ENCODE measurements around the gene LRRTM4.

- TF ChIP-seq, protein P1, sequence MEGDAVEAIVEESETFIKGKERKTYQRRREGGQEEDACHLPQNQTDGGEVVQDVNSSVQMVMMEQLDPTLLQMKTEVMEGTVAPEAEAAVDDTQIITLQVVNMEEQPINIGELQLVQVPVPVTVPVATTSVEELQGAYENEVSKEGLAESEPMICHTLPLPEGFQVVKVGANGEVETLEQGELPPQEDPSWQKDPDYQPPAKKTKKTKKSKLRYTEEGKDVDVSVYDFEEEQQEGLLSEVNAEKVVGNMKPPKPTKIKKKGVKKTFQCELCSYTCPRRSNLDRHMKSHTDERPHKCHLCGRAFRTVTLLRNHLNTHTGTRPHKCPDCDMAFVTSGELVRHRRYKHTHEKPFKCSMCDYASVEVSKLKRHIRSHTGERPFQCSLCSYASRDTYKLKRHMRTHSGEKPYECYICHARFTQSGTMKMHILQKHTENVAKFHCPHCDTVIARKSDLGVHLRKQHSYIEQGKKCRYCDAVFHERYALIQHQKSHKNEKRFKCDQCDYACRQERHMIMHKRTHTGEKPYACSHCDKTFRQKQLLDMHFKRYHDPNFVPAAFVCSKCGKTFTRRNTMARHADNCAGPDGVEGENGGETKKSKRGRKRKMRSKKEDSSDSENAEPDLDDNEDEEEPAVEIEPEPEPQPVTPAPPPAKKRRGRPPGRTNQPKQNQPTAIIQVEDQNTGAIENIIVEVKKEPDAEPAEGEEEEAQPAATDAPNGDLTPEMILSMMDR (conservative IDR thresholded peaks at IDR 0.05 in 1 of 2, IDR thresholded peaks at IDR 0.05 in 1 of 2; ENCODE audit: low read depth in 1 of 2, low read length in 2 of 2) = no peak
- TF ChIP-seq EZH2 (IDR thresholded peaks at IDR 0.05; ENCODE audit: low read length, missing control alignments) = no peak
Measured at GRCh38 chr2:77017355-77017745, 504.8 kb downstream of the LRRTM4 start.
